GM23248 (cell line): ENCODE measurements around the gene PRDM16. TPM values are rescaled to one million over a fixed set of nuclear protein-coding genes. Genes with fewer than 3 reads are reported as not detected.

Experiments used
- DNase-seq: peaks from one replicate; pipeline ENCODE4 v3.0.0-alpha.2; 2015
- H2AFZ ChIP-seq: fragments of 200-600 bp; sonication (generic); 2 replicates; pipeline ENCODE4 v1.6.1; 2016; ENCODE audit warnings: antibody characterized with exemption
- H3F3A ChIP-seq: fragments of 200-600 bp; sonication (generic); 2 replicates; pipeline ENCODE4 v1.6.1; 2016; ENCODE audit warnings: mild to moderate bottlenecking, antibody characterized with exemption, mixed run types; ENCODE audit not compliant: insufficient read depth
- H3K27ac ChIP-seq: fragments of 200-600 bp; sonication (generic); 2 replicates; pipeline ENCODE4 v1.5.1; 2016; ENCODE audit warnings: mild to moderate bottlenecking
- H3K27me3 ChIP-seq: fragments of 200-600 bp; sonication (generic); replicated peaks from 2 replicates; pipeline ENCODE4 v1.6.1; 2016; ENCODE audit warnings: mild to moderate bottlenecking; ENCODE audit not compliant: insufficient read depth
- H3K36me3 ChIP-seq: fragments of 200-600 bp; sonication (generic); 2 replicates; pipeline ENCODE4 v1.6.1; 2016; ENCODE audit warnings: low read depth, mild to moderate bottlenecking
- H3K4me1 ChIP-seq: fragments of 200-600 bp; sonication (generic); 2 replicates; pipeline ENCODE4 v1.6.1; 2016; ENCODE audit warnings: mild to moderate bottlenecking; ENCODE audit not compliant: insufficient read depth
- H3K4me2 ChIP-seq: fragments of 200-600 bp; sonication (generic); one replicate; pipeline ENCODE4 v1.6.1; 2016; ENCODE audit warnings: mild to moderate bottlenecking; ENCODE audit not compliant: unreplicated experiment
- H3K4me3 ChIP-seq: fragments of 200-600 bp; sonication (generic); 2 replicates; pipeline ENCODE4 v1.5.1; 2016; ENCODE audit warnings: mild to moderate bottlenecking
- H3K79me2 ChIP-seq: fragments of 200-600 bp; sonication (generic); 2 replicates; pipeline ENCODE4 v1.6.1; 2016; ENCODE audit warnings: mild to moderate bottlenecking; ENCODE audit not compliant: insufficient read depth
- H3K9ac ChIP-seq: fragments of 200-600 bp; sonication (generic); 2 replicates; pipeline ENCODE4 v1.6.1; 2016; ENCODE audit warnings: mild to moderate bottlenecking
- H3K9me2 ChIP-seq: fragments of 200-600 bp; sonication (generic); 2 replicates; pipeline ENCODE4 v1.6.1; 2016; ENCODE audit warnings: mixed run types, mild to moderate bottlenecking, moderate library complexity; ENCODE audit not compliant: insufficient read depth
- H3K9me3 ChIP-seq: fragments of 200-600 bp; sonication (generic); one replicate; pipeline ENCODE4 v1.6.1; 2017; ENCODE audit warnings: low read depth
- H4K20me1 ChIP-seq: fragments of 200-600 bp; sonication (generic); 2 replicates; pipeline ENCODE4 v1.6.0; 2016; ENCODE audit not compliant: insufficient read depth
- EZH2 ChIP-seq: fragments of 200-600 bp; sonication (generic); IDR thresholded peaks from 2 replicates; pipeline ENCODE4 v1.6.1; 2018; ENCODE audit warnings: antibody characterized with exemption, mild to moderate bottlenecking; ENCODE audit not compliant: insufficient read depth, poor library complexity, severe bottlenecking
- EZH2phosphoT487 ChIP-seq: fragments of 200-600 bp; sonication (generic); IDR thresholded peaks from 2 replicates; pipeline ENCODE4 v1.6.1; 2018; ENCODE audit warnings: antibody characterized with exemption, moderate library complexity, mild to moderate bottlenecking, low read depth; ENCODE audit not compliant: insufficient read depth
- WGBS, 2 experiments: methylation state at CpG; one replicate each; pipeline ENCODE4 v1.1.6; 2015 to 2017; ENCODE audit warnings: low lambda C conversion rate in 2 of 2, low coverage in 1 of 2; ENCODE audit errors: missing lambda C conversion rate in 2 of 2; 5-methylcytosine and 5-hydroxymethylcytosine counted together
- in situ Hi-C: fragments of 300-500 bp; cut with MboI; formaldehyde crosslinking; loops from 2 replicates; pipeline ENCODE4 v1.15.0; 2020
- polyA plus RNA-seq: library from polyadenylated mRNA; unstranded; fragments of >200 nt; fragmentation: Nextera tagmentation; extraction: Ambion mirVana; gene quantifications from 2 replicates; pipeline ENCODE4 v1.2.1, GENCODE V29; 2016
- total RNA-seq: library from RNA; depleted of rRNA; stranded (reverse); fragments of >200 nt; shearing (Covaris generic); gene quantifications from 2 replicates; pipeline ENCODE4 v1.2.3, GENCODE V29; 2014

The PRDM16 gene
- total and polyA plus RNA-seq, 2 experiments from 2014 or later, result 0.18 TPM; not detected in 1

- Histone ChIP-seq H3K4me2 (no peak overlapping the region), H4K20me1 (no peaks in the 10 kb centered on the region), H2AFZ (no peak overlapping the region), H3K4me3 (no peak overlapping the region), H3K9ac (no peak overlapping the region), H3K27me3 (peaks cover 45% of the 10 kb centered on the region), H3K36me3 (no peaks in the 10 kb centered on the region), H3F3A (no peaks in the 10 kb centered on the region), H3K9me3 (no peaks in the 10 kb centered on the region), H3K79me2 (no peaks in the 10 kb centered on the region), H3K4me1 (no peaks in the 10 kb centered on the region), H3K27ac (no peak overlapping the region), H3K9me2 (no peaks in the 10 kb centered on the region)
- no peak for DNase-seq
- no peak for TF ChIP-seq EZH2
- no peak for TF ChIP-seq EZH2phosphoT487
- WGBS, 2 experiments, result 34 to 46% methylated on average over 5 of the region's 5 CpGs
- in situ Hi-C loops, result no loop called here
Observed at GRCh38 chr1:3250624-3251023, 181.6 kb downstream of the PRDM16 start.

DNA sequence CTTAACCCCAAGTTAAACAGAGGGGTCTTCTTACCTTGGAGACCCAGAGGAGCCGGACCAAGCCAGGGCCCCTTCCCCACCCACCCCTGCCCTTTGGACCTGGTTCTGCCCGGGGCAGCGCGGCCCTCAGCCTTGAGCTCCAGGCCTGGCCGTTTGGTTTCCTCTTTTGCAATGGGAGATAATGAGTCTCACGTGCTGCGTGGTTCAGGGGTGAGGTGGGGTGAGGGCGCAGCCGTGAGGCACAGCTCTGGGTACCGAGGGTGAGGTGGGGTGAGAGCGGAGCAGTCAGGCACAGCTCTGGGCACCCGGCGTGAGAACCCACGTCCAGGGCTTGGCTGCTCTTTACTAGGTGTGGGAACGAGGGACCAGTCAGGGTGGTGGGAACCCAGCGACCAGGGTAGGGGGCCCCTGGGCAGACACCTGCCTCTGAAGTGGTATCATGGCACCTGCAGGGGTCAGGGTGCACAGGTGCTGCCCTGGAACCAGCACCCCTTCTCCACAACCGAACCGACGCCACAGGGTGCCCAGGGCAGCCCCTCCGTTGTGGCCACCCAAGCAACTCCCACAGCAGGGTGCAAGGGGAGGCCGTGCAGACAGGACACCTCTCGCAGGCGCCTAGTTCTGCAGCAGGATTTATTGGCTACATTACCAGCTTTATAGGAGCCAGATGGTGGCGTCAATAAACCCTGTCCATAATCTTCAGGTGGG is 182.2 kb downstream of the PRDM16 start:
- no peaks in the 10 kb centered on the region for H3K9me2 ChIP-seq
- no peaks in the 10 kb centered on the region for H4K20me1 ChIP-seq
- no peaks in the 10 kb centered on the region for H3K36me3 ChIP-seq
- no peak overlapping the region for H3K4me2 ChIP-seq
- H3F3A ChIP-seq, result no peaks in the 10 kb centered on the region
- H3K27ac ChIP-seq, result no peak overlapping the region
- in situ Hi-C loops, result no loop called here
- WGBS, 2 experiments, result 24 to 27% methylated on average over 22 to 24 of the region's 24 CpGs
- H3K4me1 ChIP-seq, result no peaks in the 10 kb centered on the region
- no peaks in the 10 kb centered on the region for H3K9me3 ChIP-seq
- H3K79me2 ChIP-seq, result no peaks in the 10 kb centered on the region
- no peak for DNase-seq
- H2AFZ ChIP-seq, result no peak overlapping the region
- H3K4me3 ChIP-seq, result no peak overlapping the region
- no peak for TF ChIP-seq EZH2phosphoT487
- TF ChIP-seq EZH2, result no peak
- H3K9ac ChIP-seq, result no peak overlapping the region
- peaks cover 41% of the 10 kb centered on the region for H3K27me3 ChIP-seq

DNA sequence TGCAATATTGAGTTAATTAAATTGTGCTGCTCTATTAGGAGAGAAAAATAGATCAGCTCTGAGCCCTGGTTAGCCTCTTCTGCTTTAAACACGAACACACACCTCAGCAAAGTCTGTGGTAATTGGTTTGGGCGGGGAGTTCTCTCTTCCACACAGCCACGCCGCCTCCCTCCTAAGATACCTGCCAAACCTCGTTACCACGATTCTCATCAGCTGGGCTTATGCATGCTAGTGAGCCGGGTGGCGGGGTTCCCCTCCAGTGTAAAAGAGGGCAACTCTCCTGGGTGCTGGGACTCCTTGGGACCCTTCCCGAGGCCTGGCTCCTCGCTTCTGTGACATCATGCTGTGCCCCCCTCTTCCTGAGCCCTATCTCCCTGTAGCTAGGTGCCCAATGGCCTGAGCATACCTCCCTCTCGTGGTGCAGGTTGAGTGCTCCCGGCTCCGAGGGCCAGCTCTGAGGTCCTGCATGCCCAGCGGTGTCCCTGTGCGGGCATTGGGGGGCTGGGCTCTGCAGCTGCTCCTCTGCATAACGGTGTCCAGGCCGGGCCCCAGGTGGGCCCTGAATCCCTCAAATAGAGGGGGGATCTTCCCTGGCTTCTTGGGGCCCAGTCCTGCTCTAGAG is 182.9 kb downstream of the PRDM16 start:
- Histone ChIP-seq H3K4me2 (no peak overlapping the region), H4K20me1 (no peaks in the 10 kb centered on the region), H3K9me3 (no peaks in the 10 kb centered on the region), H3K4me1 (no peaks in the 10 kb centered on the region), H3K9ac (no peak overlapping the region), H3K4me3 (no peak overlapping the region), H3K9me2 (no peaks in the 10 kb centered on the region), H3K27me3 (peaks cover 38% of the 10 kb centered on the region), H2AFZ (no peak overlapping the region), H3F3A (no peaks in the 10 kb centered on the region), H3K79me2 (no peaks in the 10 kb centered on the region), H3K27ac (no peak overlapping the region), H3K36me3 (no peaks in the 10 kb centered on the region)
- TF ChIP-seq EZH2phosphoT487 (no peak), EZH2 (no peak)
- 17% methylated on average over 17 of the region's 17 CpGs for WGBS, 2 experiments
- DNase-seq, result no peak
- in situ Hi-C loops, result no loop called here

DNA sequence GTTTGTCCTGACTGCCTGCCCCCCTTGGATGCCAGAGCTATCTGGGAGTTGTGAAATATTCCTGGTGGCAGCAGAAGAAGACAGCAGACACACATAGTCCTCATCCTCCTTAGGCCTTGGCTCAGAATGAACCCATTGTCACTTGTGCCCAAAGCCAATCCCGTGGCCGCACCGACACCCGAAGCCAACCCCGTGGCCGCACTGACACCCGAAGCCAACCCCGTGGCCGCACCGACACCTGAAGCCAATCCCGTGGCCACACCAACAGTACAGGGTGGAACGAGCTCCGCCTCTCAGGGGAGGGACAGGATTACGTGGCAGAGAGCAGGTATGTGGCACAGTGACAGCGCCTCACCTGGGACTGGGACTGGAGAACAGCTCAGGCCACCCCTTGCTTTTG is 186.7 kb downstream of the PRDM16 start:
- no peak overlapping the region for H2AFZ ChIP-seq
- no peaks in the 10 kb centered on the region for H3K79me2 ChIP-seq
- TF ChIP-seq EZH2phosphoT487 (no peak), EZH2 (no peak)
- 60 to 63% methylated on average over 14 to 15 of the region's 15 CpGs for WGBS, 2 experiments
- H3K4me3 ChIP-seq, result no peak overlapping the region
- no peak overlapping the region for H3K9ac ChIP-seq
- H3K9me3 ChIP-seq, result no peaks in the 10 kb centered on the region
- no peak overlapping the region for H3K4me2 ChIP-seq
- in situ Hi-C loops, result no loop called here
- peaks cover 8% of the 10 kb centered on the region for H3K27me3 ChIP-seq
- H3K9me2 ChIP-seq, result no peaks in the 10 kb centered on the region
- no peaks in the 10 kb centered on the region for H3K4me1 ChIP-seq
- H3F3A ChIP-seq, result no peaks in the 10 kb centered on the region
- DNase-seq, result no peak
- no peaks in the 10 kb centered on the region for H3K36me3 ChIP-seq
- H3K27ac ChIP-seq, result no peak overlapping the region
- H4K20me1 ChIP-seq, result no peaks in the 10 kb centered on the region
